Aorta (tissue), 5 donors: Measurements from ENCODE around the gene AMY1B. TPM values are rescaled to one million over a fixed set of nuclear protein-coding genes. Genes with fewer than 3 reads are reported as not detected.
"Not testable (repeated sequence)": the region's sequence is repeated elsewhere in the genome, so short reads cannot be mapped to it uniquely, and the experiment has no call there.

Experiments
- ATAC-seq: fragments of 200-7000 bp; cut with Tn5 transposase; one replicate; pipeline ENCODE4 v1.9.1; 2022; ENCODE audit warnings: moderate library complexity; ENCODE audit not compliant: low FRiP score
- DNase-seq, 2 donors: peaks; one replicate each; pipeline ENCODE4 v3.0.0-alpha.2; 2020
- H3K27ac ChIP-seq, 2 donors: one replicate each; pipeline ENCODE4 v1.5.1; 2013; ENCODE audit warnings: low read length in 2 of 2, mild to moderate bottlenecking in 2 of 2, moderate library complexity in 2 of 2, control low read depth in 1 of 2, inconsistent platforms in 1 of 2, low read depth in 1 of 2
- H3K27me3 ChIP-seq, 2 donors: one replicate each; pipeline ENCODE4 v1.6.1; 2013; ENCODE audit warnings: control low read depth in 1 of 2, low read length in 1 of 2, mild to moderate bottlenecking in 1 of 2, moderate library complexity in 1 of 2; ENCODE audit not compliant: insufficient read depth in 2 of 2, control insufficient read depth in 1 of 2
- H3K36me3 ChIP-seq, 2 donors: one replicate each; pipeline ENCODE4 v1.6.1; 2013; ENCODE audit warnings: control low read depth in 1 of 2, low read length in 1 of 2, mild to moderate bottlenecking in 1 of 2; ENCODE audit not compliant: insufficient read depth in 2 of 2, control insufficient read depth in 1 of 2
- H3K4me1 ChIP-seq, 2 donors: one replicate each; pipeline ENCODE4 v1.6.1; 2013; ENCODE audit warnings: low read length in 2 of 2, control low read depth in 1 of 2, mild to moderate bottlenecking in 1 of 2, moderate library complexity in 1 of 2; ENCODE audit not compliant: insufficient read depth in 2 of 2, control insufficient read depth in 1 of 2
- H3K4me3 ChIP-seq, 2 donors: one replicate each; pipeline ENCODE4 v1.5.1; 2013; ENCODE audit warnings: low read length in 2 of 2, control low read depth in 1 of 2, mild to moderate bottlenecking in 1 of 2
- H3K9me3 ChIP-seq: one replicate; pipeline ENCODE4 v1.6.1; 2013; ENCODE audit warnings: mild to moderate bottlenecking, low read length; ENCODE audit not compliant: control insufficient read depth
- whole genome bisulfite sequencing, 2 donors: extraction: QIAGEN DNeasy Blood & Tissue Kit; methylation state at CpG; one replicate each; pipeline ENCODE4 v1.1.7; 2013; 5-methylcytosine and 5-hydroxymethylcytosine counted together
- intact Hi-C, 2 donors: fragments of 100-400 bp; cut with DNase I; formaldehyde crosslinking; loops; one replicate each; pipeline versions ENCODE4 v1.14.2 to v1.15.0; 2022
- polyA plus RNA-seq, 2 donors: library from polyadenylated mRNA; stranded (reverse); fragments of 200-250 nt; gene quantifications; one replicate each; pipeline ENCODE4 v1.2.3, GENCODE V29; 2013
- total RNA-seq, 2 donors: library from RNA; stranded (reverse); fragmentation: NEBNext Ultra II Directional; extraction: Animal tissue kit (Norgen Biotek cat#: 25700); gene quantifications; one replicate each; pipeline ENCODE4 v1.2.1, GENCODE V29; 2021
- donor health status: healthy with polysubstance abuse.
- donor health status: Bipolar disorder and iron deficiency.
- donor health status: DM: no; HTN: no; CAD: no.
- donor health status: DM: no; HTN: no; CAD: no.
- donor health status: DM: yes; HTN: yes; CAD: no.

The AMY1B gene
- total and polyA plus RNA-seq, 4 donors, result not detected

DNA sequence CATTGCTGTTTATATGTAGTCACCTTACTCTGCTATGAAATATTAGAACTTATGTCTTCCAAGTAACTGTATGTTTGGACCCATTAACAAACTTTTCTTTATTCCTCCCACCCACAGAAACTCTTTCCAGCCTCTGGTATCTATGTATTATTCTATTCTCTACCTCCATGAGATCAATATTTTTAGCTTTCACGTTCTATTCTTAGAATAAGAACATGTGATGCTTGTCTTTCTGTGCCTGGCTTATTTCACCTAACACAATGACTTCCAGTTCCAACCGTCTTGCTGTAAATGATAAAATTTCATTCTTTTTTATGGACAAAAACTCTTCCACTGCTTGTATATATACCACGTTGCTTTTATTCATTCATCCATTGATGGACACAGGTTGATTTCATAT lies 54.8 kb downstream of the AMY1B start:
- not testable (repeated sequence) for ATAC-seq

More for the DNA sequence above, 54.8 kb downstream of the AMY1B start:
- no CpG with 5 or more reads among the region's 3 CpGs for WGBS, 2 donors
- H3K4me3 ChIP-seq, H3K27ac ChIP-seq, H3K27me3 ChIP-seq, H3K9me3 ChIP-seq, H3K36me3 ChIP-seq, DNase-seq, intact Hi-C loops, H3K4me1 ChIP-seq: not testable (repeated sequence)

Other genes with a start within 250 kb of the AMY1B start
- gene RNPC3, start 170.5 kb downstream of the AMY1B start, total RNA-seq, result 10 to 100 TPM; 19.5 to 40.4 TPM
- gene RNPC3, start 170.5 kb downstream of the AMY1B start, polyA plus RNA-seq, result 10 to 100 TPM in 1 of 2 donors, 1 to 10 TPM in 1; 7.3 to 35.5 TPM
- 10 to 100 TPM; 16.7 to 27.3 TPM for gene AMY2B, start 124.6 kb downstream of the AMY1B start, total RNA-seq
- 10 to 100 TPM in 1 of 2 donors, 1 to 10 TPM in 1; 3.5 to 41.1 TPM for gene AMY2B, start 124.6 kb downstream of the AMY1B start, polyA plus RNA-seq
- gene AMY2A, start 78.8 kb downstream of the AMY1B start, total RNA-seq, result 1 to 10 TPM; 2.8 to 4.2 TPM
- under 1 TPM; 0.08 to 0.63 TPM for gene AMY2A, start 78.8 kb downstream of the AMY1B start, polyA plus RNA-seq
- gene AMY1A, start 40.5 kb downstream of the AMY1B start, total RNA-seq, result not detected
- not detected for gene AMY1A, start 40.5 kb downstream of the AMY1B start, polyA plus RNA-seq
- gene AMY1C, start 53.7 kb upstream of the AMY1B start, total RNA-seq, result not detected
- not detected for gene AMY1C, start 53.7 kb upstream of the AMY1B start, polyA plus RNA-seq